Sigmoid colon (tissue), 7 donors: ENCODE data around the gene APOD. TPM values are rescaled to one million over a fixed set of nuclear protein-coding genes. Genes with fewer than 3 reads are reported as not detected.

Experiments used
- DNase-seq: peaks from one replicate; pipeline ENCODE4 v3.0.0-alpha.2; 2019
- H3K27ac ChIP-seq, 4 donors: fragments of 200-600 bp; sonication (generic); one replicate each; pipeline ENCODE4 v1.5.1; 2016 to 2019; ENCODE audit warnings: mild to moderate bottlenecking in 1 of 4
- H3K27me3 ChIP-seq, 3 donors: fragments of 200-600 bp; sonication (generic); one replicate each; pipeline ENCODE4 v1.5.1; 2019; ENCODE audit warnings: mild to moderate bottlenecking in 1 of 3
- H3K36me3 ChIP-seq, 4 donors: fragments of 200-600 bp; sonication (generic); one replicate each; pipeline ENCODE4 v1.5.1; 2016 to 2019
- H3K4me1 ChIP-seq, 4 donors: fragments of 200-600 bp; sonication (generic); one replicate each; pipeline ENCODE4 v1.5.1; 2017 to 2019
- H3K4me3 ChIP-seq, 4 donors: fragments of 200-600 bp; sonication (generic); one replicate each; pipeline ENCODE4 v1.5.1; 2017 to 2019; ENCODE audit warnings: mild to moderate bottlenecking in 2 of 4, moderate library complexity in 1 of 4
- H3K9me3 ChIP-seq, 4 donors: fragments of 200-600 bp in 3 of 4; sonication (generic) in 3 of 4; one replicate each; pipeline versions ENCODE4 v1.5.1 to v1.6.1; 2013 to 2019
- EP300 ChIP-seq, 4 donors: sonication (generic); formaldehyde crosslinking; IDR thresholded peaks; one replicate each; pipeline ENCODE4 v1.6.1; 2017; ENCODE audit warnings: antibody characterized with exemption in 4 of 4
- POLR2A ChIP-seq, 2 donors: fragments of 450-650 bp; IDR thresholded peaks; one replicate each; pipeline ENCODE4 v1.6.1; 2016; ENCODE audit warnings: antibody characterized with exemption in 2 of 2, mild to moderate bottlenecking in 2 of 2, moderate library complexity in 2 of 2
- POLR2AphosphoS5 ChIP-seq, 4 donors: sonication (generic); formaldehyde crosslinking; IDR thresholded peaks; one replicate each; pipeline ENCODE4 v1.6.1; 2017; ENCODE audit warnings: antibody characterized with exemption in 4 of 4
- WGBS, 2 donors: extraction: QIAGEN DNeasy Blood & Tissue Kit; methylation state at CpG; one replicate each; pipeline ENCODE4 v1.1.7; 2013; 5-methylcytosine and 5-hydroxymethylcytosine counted together
- intact Hi-C: fragments of 100-400 bp; cut with DNase I; formaldehyde crosslinking; loops from one replicate; pipeline ENCODE4 v1.15.1; 2023
- polyA plus RNA-seq, 3 donors: library from polyadenylated mRNA; stranded (reverse); fragments of 200-250 nt; gene quantifications; one replicate each; pipeline ENCODE4 v1.2.3, GENCODE V29; 2013
- small RNA-seq, 3 donors: library from RNA; depleted of rRNA; stranded (forward); fragments of <200 nt; gene quantifications; one replicate each; pipeline ENCODE3, GENCODE V24; 2016
- total RNA-seq, 4 donors: library from RNA; depleted of rRNA; stranded (reverse); fragments of >200 nt; gene quantifications; one replicate each; pipeline ENCODE4 v1.1.0, GENCODE V29; 2016
- TF ChIP-seq, protein P1 (sequence below), 4 experiments: fragments of 450-650 bp in 3 of 4; fragments of 200-600 bp in 1 of 4; IDR thresholded peaks; one replicate each; pipeline ENCODE4 v1.5.1; 2016 to 2019; ENCODE audit warnings: antibody characterized with exemption in 4 of 4, mild to moderate bottlenecking in 3 of 4, moderate library complexity in 2 of 4
- donor health status: healthy with polysubstance abuse.
- donor health status: Bipolar disorder and iron deficiency.
- donor health status: healthy.

The APOD gene
- total and polyA plus RNA-seq, 7 donors = 8.1 to 296 (median 63.7) TPM

- intact Hi-C loops = no loop called here
- TF ChIP-seq POLR2AphosphoS5 (IDR thresholded peaks at IDR 0.05) (no peak), POLR2A (IDR thresholded peaks at IDR 0.05) (no peak), EP300 (IDR thresholded peaks at IDR 0.05) (no peak)
- TF ChIP-seq, protein P1, sequence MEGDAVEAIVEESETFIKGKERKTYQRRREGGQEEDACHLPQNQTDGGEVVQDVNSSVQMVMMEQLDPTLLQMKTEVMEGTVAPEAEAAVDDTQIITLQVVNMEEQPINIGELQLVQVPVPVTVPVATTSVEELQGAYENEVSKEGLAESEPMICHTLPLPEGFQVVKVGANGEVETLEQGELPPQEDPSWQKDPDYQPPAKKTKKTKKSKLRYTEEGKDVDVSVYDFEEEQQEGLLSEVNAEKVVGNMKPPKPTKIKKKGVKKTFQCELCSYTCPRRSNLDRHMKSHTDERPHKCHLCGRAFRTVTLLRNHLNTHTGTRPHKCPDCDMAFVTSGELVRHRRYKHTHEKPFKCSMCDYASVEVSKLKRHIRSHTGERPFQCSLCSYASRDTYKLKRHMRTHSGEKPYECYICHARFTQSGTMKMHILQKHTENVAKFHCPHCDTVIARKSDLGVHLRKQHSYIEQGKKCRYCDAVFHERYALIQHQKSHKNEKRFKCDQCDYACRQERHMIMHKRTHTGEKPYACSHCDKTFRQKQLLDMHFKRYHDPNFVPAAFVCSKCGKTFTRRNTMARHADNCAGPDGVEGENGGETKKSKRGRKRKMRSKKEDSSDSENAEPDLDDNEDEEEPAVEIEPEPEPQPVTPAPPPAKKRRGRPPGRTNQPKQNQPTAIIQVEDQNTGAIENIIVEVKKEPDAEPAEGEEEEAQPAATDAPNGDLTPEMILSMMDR (IDR thresholded peaks at IDR 0.05) = no peak
- WGBS, 2 donors = 95 to 98% methylated on average over 4 of the region's 4 CpGs
- no peaks in the 10 kb centered on the region for H3K27me3 ChIP-seq
- H3K4me1 ChIP-seq = peaks cover 0 to 4% (median 0%) of the 10 kb centered on the region in 4 donors
- no peak overlapping the region for H3K4me3 ChIP-seq
- no peak overlapping the region for H3K27ac ChIP-seq
- no peak for DNase-seq
- no peaks in the 10 kb centered on the region for H3K9me3 ChIP-seq
- H3K36me3 ChIP-seq = peaks cover 0 to 38% (median 9%) of the 10 kb centered on the region in 4 donors
These were observed 57.2 kb downstream of the APOD start for GRCh38 chr3:195526492-195526891.

DNA sequence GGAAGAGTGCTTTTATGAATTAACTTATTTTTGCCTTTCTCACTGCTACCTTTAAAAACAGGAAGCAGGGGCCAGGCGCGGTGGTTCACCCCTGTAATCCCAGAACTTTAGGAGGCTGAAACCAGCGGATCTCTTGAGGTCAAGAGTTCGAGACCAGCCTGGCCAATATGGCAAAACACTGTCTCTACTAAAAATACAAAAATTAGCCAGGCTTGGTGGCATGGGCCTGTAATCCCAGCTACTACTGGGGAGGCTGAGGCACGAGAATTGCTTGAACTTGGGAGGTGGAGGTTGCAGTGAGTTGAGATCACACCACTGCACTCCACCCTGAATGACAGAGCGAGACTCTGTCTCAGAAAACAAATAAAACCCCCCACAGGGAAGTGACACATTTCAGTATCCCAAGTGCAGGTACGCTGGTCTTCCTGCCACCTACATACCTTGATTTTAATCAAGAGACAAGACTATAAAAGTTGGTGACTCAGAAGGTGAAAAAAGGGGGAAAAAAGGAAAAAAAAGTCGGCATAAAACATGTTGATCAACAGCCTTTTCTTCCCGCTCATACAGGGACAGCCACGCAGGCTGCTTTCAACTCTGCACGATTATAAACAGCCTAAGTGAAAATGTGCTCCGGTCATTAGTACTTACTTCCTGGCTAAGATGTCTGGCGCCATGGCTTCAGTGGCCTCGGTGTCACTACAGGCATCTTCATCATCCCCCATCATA is 59.4 kb downstream of the APOD start:
- intact Hi-C loops = loop anchor here (5.0 kb wide), 2 partner anchors 82 to 852 kb away; partner anchors contain the start of genes ACAP2 and LSG1

GRCh38 chr3:195522254-195523023 is 61.3 kb downstream of the APOD start:
- DNase-seq = no peak
- intact Hi-C loops = loop anchor here (1.0 to 5.0 kb wide), 3 partner anchors 80 to 850 kb away; partner anchors contain the start of genes ACAP2, LSG1 and XXYLT1
- H3K9me3 ChIP-seq = no peaks in the 10 kb centered on the region

More for the DNA sequence above, 59.4 kb downstream of the APOD start:
- Histone ChIP-seq H3K9me3 (no peaks in the 10 kb centered on the region), H3K27ac (no peak overlapping the region), H3K27me3 (no peaks in the 10 kb centered on the region), H3K4me3 (no peak overlapping the region), H3K4me1 (peaks cover 0 to 4% (median 0%) of the 10 kb centered on the region in 4 donors), H3K36me3 (peaks cover 0 to 38% (median 9%) of the 10 kb centered on the region in 4 donors)
- no peak for DNase-seq
- 76 to 85% methylated on average over 14 of the region's 14 CpGs for WGBS, 2 donors
- TF ChIP-seq, protein P1 (IDR thresholded peaks at IDR 0.05) = no peak
- no peak for TF ChIP-seq EP300 (IDR thresholded peaks at IDR 0.05)
- TF ChIP-seq POLR2A (IDR thresholded peaks at IDR 0.05) = no peak
- TF ChIP-seq POLR2AphosphoS5 (IDR thresholded peaks at IDR 0.05) = no peak

More at GRCh38 chr3:195522254-195523023, 61.3 kb downstream of the APOD start:
- Histone ChIP-seq H3K27ac (no peak overlapping the region), H3K4me3 (no peak overlapping the region), H3K4me1 (peaks cover 0 to 4% (median 0%) of the 10 kb centered on the region in 4 donors), H3K27me3 (no peaks in the 10 kb centered on the region), H3K36me3 (peaks cover 4 to 37% (median 9%) of the 10 kb centered on the region in 4 donors)
- no peak for TF ChIP-seq POLR2AphosphoS5 (IDR thresholded peaks at IDR 0.05)
- no peak for TF ChIP-seq POLR2A (IDR thresholded peaks at IDR 0.05)
- TF ChIP-seq EP300 (IDR thresholded peaks at IDR 0.05) = no peak
- TF ChIP-seq, protein P1 (IDR thresholded peaks at IDR 0.05) = peak; percentile 29 to 80 (median 68)
- WGBS, 2 donors = 55 to 64% methylated on average over 6 of the region's 6 CpGs

Small RNA genes within 50 kb of the gene (small RNA-seq; reads per million reads assigned to genes)
- 0 reads per million in 3 donors for gene RN7SL73P
- gene RNU6ATAC24P = 0 reads per million in 3 donors

Other genes starting within 250 kb of the APOD start
- 10 to 100 TPM; 28.0 to 57.1 (median 44.4) TPM for gene ACAP2, start 140.9 kb downstream of the APOD start, total RNA-seq
- gene ACAP2, start 140.9 kb downstream of the APOD start, polyA plus RNA-seq = 10 to 100 TPM; 12.0 to 15.6 (median 14.3) TPM
- 100 to 1,000 TPM in 1 of 4 donors, 10 to 100 TPM in 3; 69.9 to 126 (median 88.0) TPM for gene PPP1R2, start 40.6 kb downstream of the APOD start, total RNA-seq
- 10 to 100 TPM; 30.6 to 33.5 (median 31.8) TPM for gene PPP1R2, start 40.6 kb downstream of the APOD start, polyA plus RNA-seq
- 10 to 100 TPM in 2 of 4 donors, 1 to 10 TPM in 2; 2.9 to 20.8 (median 7.1) TPM for gene MUC20, start 137.0 kb upstream of the APOD start, total RNA-seq
- gene MUC20, start 137.0 kb upstream of the APOD start, polyA plus RNA-seq = 10 to 100 TPM in 2 of 3 donors, 1 to 10 TPM in 1; 7.8 to 48.7 (median 13.9) TPM
- 1 to 10 TPM in 1 of 4 donors, under 1 TPM in 2, not detected in 1; under 0.01 to 6.4 (median 0.36) TPM for gene MUC4, start 228.0 kb upstream of the APOD start, total RNA-seq
- gene MUC4, start 228.0 kb upstream of the APOD start, polyA plus RNA-seq = 100 to 1,000 TPM in 1 of 3 donors, 1 to 10 TPM in 2; 8.4 to 195 (median 8.8) TPM